ENCODE measurements around the gene CRISP2. TPM values are rescaled to one million over a fixed set of nuclear protein-coding genes. Genes with fewer than 3 reads are reported as not detected.
"Not testable (repeated sequence)": the region's sequence is repeated elsewhere in the genome, so short reads cannot be mapped to it uniquely, and the experiment has no call there.

The CRISP2 gene
- total RNA-seq, 2 donors from 2014 or later = not detected

DNA sequence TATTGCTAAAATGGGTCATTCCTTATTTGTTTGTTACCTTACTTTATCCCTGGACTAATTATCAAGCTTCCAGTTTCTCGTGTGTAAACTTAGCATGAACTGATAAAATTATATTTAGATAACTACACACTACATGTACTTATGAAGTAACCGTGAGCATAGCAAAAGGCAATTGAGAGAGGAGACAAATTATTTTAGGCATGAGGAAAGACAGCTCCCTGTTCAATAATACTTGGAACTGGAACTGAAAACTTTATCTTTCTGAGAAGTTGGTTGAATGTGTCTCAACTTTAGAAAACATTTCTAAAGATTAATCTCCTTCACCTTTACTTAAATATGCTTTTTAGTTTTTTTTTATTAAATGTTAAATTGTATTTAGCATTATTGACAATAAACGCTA is 19.4 kb upstream of the CRISP2 start:
- H3K9me3 Mint-ChIP-seq = no peaks in the 10 kb centered on the region
- H3K36me3 Mint-ChIP-seq (ENCODE audit: low read depth) = no peaks in the 10 kb centered on the region

DNA sequence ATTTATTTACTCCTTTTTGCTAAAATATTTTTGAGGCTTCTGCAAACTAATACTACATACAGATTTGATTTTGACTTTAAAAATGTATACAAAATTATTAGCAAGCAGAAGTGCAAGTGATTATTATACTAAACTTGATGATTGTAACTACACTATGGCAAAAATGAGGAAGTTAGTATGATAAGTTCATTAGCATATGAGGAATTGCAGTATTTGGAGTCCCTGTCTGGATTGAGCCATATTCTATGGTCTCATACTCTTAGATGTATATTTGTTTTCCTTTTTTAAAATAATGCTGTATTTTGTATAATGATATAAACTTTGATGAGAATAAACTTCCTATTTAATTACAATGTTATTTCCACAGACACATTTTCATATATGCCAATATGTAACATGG is 16.9 kb upstream of the CRISP2 start:
- no peak overlapping the region for H3K27ac ChIP-seq (ENCODE audit: low read depth, low read length)
- no peak overlapping the region for H3K4me3 ChIP-seq (ENCODE audit: low read length)
- no peak overlapping the region for H3K4me3 Mint-ChIP-seq
- H3K36me3 ChIP-seq (ENCODE audit: control insufficient read depth, insufficient read depth, low read length) = no peaks in the 10 kb centered on the region
- H3K4me1 ChIP-seq (ENCODE audit: control insufficient read depth, insufficient read depth, low read length) = no peaks in the 10 kb centered on the region
- H3K4me1 Mint-ChIP-seq = peaks cover 3% of the 10 kb centered on the region
- TF ChIP-seq, protein P1, sequence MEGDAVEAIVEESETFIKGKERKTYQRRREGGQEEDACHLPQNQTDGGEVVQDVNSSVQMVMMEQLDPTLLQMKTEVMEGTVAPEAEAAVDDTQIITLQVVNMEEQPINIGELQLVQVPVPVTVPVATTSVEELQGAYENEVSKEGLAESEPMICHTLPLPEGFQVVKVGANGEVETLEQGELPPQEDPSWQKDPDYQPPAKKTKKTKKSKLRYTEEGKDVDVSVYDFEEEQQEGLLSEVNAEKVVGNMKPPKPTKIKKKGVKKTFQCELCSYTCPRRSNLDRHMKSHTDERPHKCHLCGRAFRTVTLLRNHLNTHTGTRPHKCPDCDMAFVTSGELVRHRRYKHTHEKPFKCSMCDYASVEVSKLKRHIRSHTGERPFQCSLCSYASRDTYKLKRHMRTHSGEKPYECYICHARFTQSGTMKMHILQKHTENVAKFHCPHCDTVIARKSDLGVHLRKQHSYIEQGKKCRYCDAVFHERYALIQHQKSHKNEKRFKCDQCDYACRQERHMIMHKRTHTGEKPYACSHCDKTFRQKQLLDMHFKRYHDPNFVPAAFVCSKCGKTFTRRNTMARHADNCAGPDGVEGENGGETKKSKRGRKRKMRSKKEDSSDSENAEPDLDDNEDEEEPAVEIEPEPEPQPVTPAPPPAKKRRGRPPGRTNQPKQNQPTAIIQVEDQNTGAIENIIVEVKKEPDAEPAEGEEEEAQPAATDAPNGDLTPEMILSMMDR (conservative IDR thresholded peaks at IDR 0.05) = no peak
- H3K36me3 Mint-ChIP-seq (ENCODE audit: low read depth) = no peaks in the 10 kb centered on the region
- no peak overlapping the region for H3K9ac ChIP-seq (ENCODE audit: extremely low read depth, low read length, poor library complexity, severe bottlenecking)
- DNase-seq = no peak
- H3K9me3 Mint-ChIP-seq = no peaks in the 10 kb centered on the region
- no peak overlapping the region for H3K27ac Mint-ChIP-seq
- H3K27me3 ChIP-seq (ENCODE audit: control insufficient read depth, insufficient read depth, low read length, poor library complexity, severe bottlenecking) = no peaks in the 10 kb centered on the region
- H3K9me3 ChIP-seq (ENCODE audit: control insufficient read depth, low read length) = no peaks in the 10 kb centered on the region
- H3K27me3 Mint-ChIP-seq (ENCODE audit: insufficient read depth) = no peaks in the 10 kb centered on the region

More for the DNA sequence above, 19.4 kb upstream of the CRISP2 start:
- DNase-seq = no peak
- Mint-ChIP-seq H3K4me1 (peaks cover 16% of the 10 kb centered on the region), H3K4me3 (no peak overlapping the region), H3K27ac (no peak overlapping the region), H3K27me3 (ENCODE audit: insufficient read depth) (no peaks in the 10 kb centered on the region)
- Histone ChIP-seq H3K9ac (ENCODE audit: extremely low read depth, low read length, poor library complexity, severe bottlenecking) (no peak overlapping the region), H3K27ac (ENCODE audit: low read depth, low read length) (no peak overlapping the region), H3K27me3 (ENCODE audit: control insufficient read depth, insufficient read depth, low read length, poor library complexity, severe bottlenecking) (no peaks in the 10 kb centered on the region), H3K36me3 (ENCODE audit: control insufficient read depth, insufficient read depth, low read length) (no peaks in the 10 kb centered on the region), H3K4me3 (ENCODE audit: low read length) (no peak overlapping the region), H3K9me3 (ENCODE audit: control insufficient read depth, low read length) (no peaks in the 10 kb centered on the region), H3K4me1 (ENCODE audit: control insufficient read depth, insufficient read depth, low read length) (no peaks in the 10 kb centered on the region)
- TF ChIP-seq, protein P1 (conservative IDR thresholded peaks at IDR 0.05) = no peak
- 84% methylated on average over 2 of the region's 3 CpGs; no CpG with 5 or more reads in 1 of the 2 experiments for WGBS, 2 experiments (ENCODE audit: insufficient coverage in 1 of 2, insufficient read length in 1 of 2)

DNA sequence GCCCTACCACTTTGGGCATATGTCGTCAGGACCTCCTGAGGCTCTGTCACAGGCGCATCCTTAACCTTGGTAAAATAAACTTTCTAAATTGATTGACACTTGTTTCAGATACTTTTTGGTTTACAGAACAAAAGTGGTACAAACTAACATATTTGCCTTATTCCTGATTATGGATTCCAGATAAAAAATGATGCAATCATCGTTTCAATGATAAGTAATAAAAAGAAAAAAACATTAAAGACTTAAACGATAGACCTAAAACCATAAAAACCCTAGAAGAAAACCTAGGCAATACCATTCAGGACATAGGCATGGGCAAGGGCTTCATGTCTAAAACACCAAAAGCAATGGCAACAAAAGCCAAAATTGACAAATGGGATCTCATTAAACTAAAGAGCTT is 10.6 kb upstream of the CRISP2 start:
- WGBS, 2 experiments (ENCODE audit: insufficient coverage in 1 of 2, insufficient read length in 1 of 2) = 79 to 85% methylated on average over 2 to 4 of the region's 4 CpGs

DNA sequence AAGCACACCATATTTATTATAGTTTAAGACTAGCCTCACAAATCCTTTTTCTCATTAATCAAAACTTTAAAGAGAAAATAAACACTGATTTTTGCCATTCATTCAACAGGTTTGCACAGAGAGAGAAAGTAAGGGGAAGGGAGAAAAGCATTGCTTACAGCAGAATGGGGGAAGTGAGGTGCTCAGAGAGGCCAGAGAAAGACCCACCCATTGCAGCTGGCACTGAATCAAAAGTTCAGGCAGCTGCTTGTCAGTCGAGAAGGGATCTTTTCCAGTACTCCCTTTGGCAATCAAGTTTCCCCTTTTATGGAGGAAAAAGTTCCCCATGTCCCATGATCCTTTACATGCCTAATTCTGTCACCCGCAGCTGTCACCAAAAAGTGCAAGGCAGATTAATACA is 8.0 kb upstream of the CRISP2 start:
- H3K4me3 ChIP-seq (ENCODE audit: low read length) = no peak overlapping the region
- no peak overlapping the region for H3K27ac ChIP-seq (ENCODE audit: low read depth, low read length)
- TF ChIP-seq, protein P1 (conservative IDR thresholded peaks at IDR 0.05) = no peak
- no peaks in the 10 kb centered on the region for H3K27me3 Mint-ChIP-seq (ENCODE audit: insufficient read depth)
- H3K36me3 ChIP-seq (ENCODE audit: control insufficient read depth, insufficient read depth, low read length) = no peaks in the 10 kb centered on the region
- H3K36me3 Mint-ChIP-seq (ENCODE audit: low read depth) = no peaks in the 10 kb centered on the region
- H3K4me3 Mint-ChIP-seq = no peak overlapping the region
- WGBS, 2 experiments (ENCODE audit: insufficient coverage in 1 of 2, insufficient read length in 1 of 2) = 98% methylated on average over 2 of the region's 2 CpGs; no CpG with 5 or more reads in 1 of the 2 experiments
- H3K27me3 ChIP-seq (ENCODE audit: control insufficient read depth, insufficient read depth, low read length, poor library complexity, severe bottlenecking) = no peaks in the 10 kb centered on the region
- no peak overlapping the region for H3K9ac ChIP-seq (ENCODE audit: extremely low read depth, low read length, poor library complexity, severe bottlenecking)
- H3K9me3 Mint-ChIP-seq = peaks cover 43% of the 10 kb centered on the region
- peaks cover 41% of the 10 kb centered on the region for H3K9me3 ChIP-seq (ENCODE audit: control insufficient read depth, low read length)
- no peaks in the 10 kb centered on the region for H3K4me1 ChIP-seq (ENCODE audit: control insufficient read depth, insufficient read depth, low read length)
- H3K4me1 Mint-ChIP-seq = no peaks in the 10 kb centered on the region
- no peak for DNase-seq
- no peak overlapping the region for H3K27ac Mint-ChIP-seq

More for the DNA sequence above, 10.6 kb upstream of the CRISP2 start:
- H3K27ac ChIP-seq (ENCODE audit: low read depth, low read length); H3K27ac Mint-ChIP-seq; H3K36me3 Mint-ChIP-seq (ENCODE audit: low read depth); H3K36me3 ChIP-seq (ENCODE audit: control insufficient read depth, insufficient read depth, low read length); H3K27me3 Mint-ChIP-seq (ENCODE audit: insufficient read depth); H3K4me3 Mint-ChIP-seq; H3K27me3 ChIP-seq (ENCODE audit: control insufficient read depth, insufficient read depth, low read length, poor library complexity, severe bottlenecking); H3K9ac ChIP-seq (ENCODE audit: extremely low read depth, low read length, poor library complexity, severe bottlenecking); H3K4me1 ChIP-seq (ENCODE audit: control insufficient read depth, insufficient read depth, low read length); H3K4me3 ChIP-seq (ENCODE audit: low read length); H3K4me1 Mint-ChIP-seq; DNase-seq: not testable (repeated sequence)
- peaks cover 32% of the 10 kb centered on the region for H3K9me3 ChIP-seq (ENCODE audit: control insufficient read depth, low read length)
- H3K9me3 Mint-ChIP-seq = peaks cover 25% of the 10 kb centered on the region
